Transverse colon (tissue), 4 donors: ENCODE data around the gene HMCN1.

Experiments
- CTCF ChIP-seq, 5 experiments: fragments of 200-600 bp in 3 of 5; fragments of 450-650 bp in 2 of 5; sonication (generic) in 3 of 5; IDR thresholded peaks; 1 replicate in 2 of 5; 2 replicates in 3 of 5; pipeline ENCODE4 v1.5.1; 2016 to 2017; ENCODE audit warnings: antibody characterized with exemption in 5 of 5, inconsistent platforms in 3 of 5, mild to moderate bottlenecking in 2 of 5, moderate library complexity in 1 of 5
- EP300 ChIP-seq: sonication (generic); formaldehyde crosslinking; IDR thresholded peaks from one replicate; pipeline ENCODE4 v1.6.1; 2017; ENCODE audit warnings: antibody characterized with exemption, low read depth
- POLR2A ChIP-seq: fragments of 450-650 bp; IDR thresholded peaks from one replicate; pipeline ENCODE4 v1.6.1; 2016; ENCODE audit warnings: antibody characterized with exemption, mild to moderate bottlenecking, moderate library complexity
- POLR2AphosphoS5 ChIP-seq, 3 donors: sonication (generic); formaldehyde crosslinking; IDR thresholded peaks; one replicate each; pipeline ENCODE4 v1.6.1; 2016; ENCODE audit warnings: antibody characterized with exemption in 3 of 3

DNA sequence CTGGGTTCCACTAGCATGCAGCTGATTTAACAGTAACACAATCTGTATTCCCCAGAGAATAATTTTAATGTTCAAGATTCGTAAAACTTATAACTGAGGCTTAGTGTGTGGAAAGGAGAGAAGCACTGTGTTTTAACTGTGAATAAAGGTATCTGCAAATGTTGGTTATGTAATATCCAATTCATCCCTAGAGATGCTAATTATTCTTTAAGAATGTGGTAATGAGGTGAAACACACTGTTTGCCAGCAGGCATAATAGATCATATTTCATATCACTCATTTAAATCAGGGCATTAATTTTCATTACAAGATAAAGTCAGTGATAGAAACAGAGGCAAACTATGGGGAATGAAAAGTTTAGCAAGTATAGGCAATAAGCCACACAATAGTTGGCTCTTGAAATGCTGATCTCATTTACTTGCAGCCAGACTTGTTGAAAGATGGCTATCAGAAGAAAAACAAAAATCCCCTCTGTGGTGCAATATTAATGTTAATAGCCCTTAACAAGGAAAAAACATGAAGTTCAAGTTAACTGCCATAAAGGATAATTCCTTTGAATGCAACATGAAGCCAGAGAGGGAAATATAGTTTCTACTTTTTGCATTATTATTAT lies 33.4 kb downstream of the HMCN1 start:
- no peak for TF ChIP-seq CTCF (IDR thresholded peaks at IDR 0.05)
- TF ChIP-seq POLR2A = no peak
- no peak for TF ChIP-seq EP300
- no peak for TF ChIP-seq POLR2AphosphoS5 (IDR thresholded peaks at IDR 0.05)
